NCI-H1092 (cell line): ENCODE results near the gene DHTKD1.
A peak's percentile ranks its signal among the peaks of the same experiment; 100 is the strongest.
"Not testable (repeated sequence)": the region's sequence is repeated elsewhere in the genome, so short reads cannot be mapped to it uniquely, and the experiment has no call there.

ENCODE experiments used
- DNase-seq: peaks from one replicate; lab custom pipeline; 2025; lab: John Stamatoyannopoulos, UW

Gene DHTKD1

GRCh38 chr10:12067336-12067735, 1.4 kb upstream of the DHTKD1 start:
- DNase-seq, result no peak

DNA sequence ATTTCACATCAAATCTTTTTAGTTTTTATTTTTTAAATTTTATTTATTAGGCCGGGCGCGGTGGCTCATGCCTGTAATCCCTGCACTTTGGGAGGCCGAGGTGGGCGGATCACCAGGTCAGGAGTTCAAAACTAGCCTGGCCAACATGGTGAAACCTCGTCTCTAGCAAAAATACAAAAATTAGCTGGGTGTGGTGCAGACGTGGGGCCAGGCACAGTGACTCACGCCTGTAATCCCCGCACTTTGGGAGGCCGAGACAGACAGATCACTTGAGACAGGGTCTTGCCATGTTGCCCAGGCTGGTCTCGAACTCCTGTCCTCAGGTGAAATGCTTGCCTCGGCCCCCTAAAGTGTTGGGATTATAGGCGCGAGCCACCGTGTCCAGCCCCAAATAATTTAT, 2.7 kb downstream of the DHTKD1 start:
- not testable (repeated sequence) for DNase-seq

DNA sequence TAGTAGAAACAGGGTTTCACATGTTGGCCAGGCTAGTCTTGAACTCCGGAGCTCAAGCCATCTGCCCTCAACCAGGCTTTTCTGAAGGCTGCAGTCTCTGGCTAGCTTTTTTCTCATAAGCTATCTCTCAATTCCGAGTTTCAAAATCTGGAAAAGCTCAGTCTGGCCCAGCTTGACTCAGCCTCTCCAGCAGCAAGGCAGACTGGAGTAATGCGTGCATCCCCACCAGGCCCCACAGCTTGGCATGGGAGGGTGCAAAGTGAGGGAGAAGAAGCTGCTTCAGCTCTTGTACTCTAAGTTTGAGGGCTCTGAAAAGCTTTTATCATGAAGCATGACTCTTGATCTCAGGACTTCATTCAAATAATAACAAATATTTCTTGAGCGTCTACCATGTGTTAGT, 4.8 kb downstream of the DHTKD1 start:
- no peak for DNase-seq

DNA sequence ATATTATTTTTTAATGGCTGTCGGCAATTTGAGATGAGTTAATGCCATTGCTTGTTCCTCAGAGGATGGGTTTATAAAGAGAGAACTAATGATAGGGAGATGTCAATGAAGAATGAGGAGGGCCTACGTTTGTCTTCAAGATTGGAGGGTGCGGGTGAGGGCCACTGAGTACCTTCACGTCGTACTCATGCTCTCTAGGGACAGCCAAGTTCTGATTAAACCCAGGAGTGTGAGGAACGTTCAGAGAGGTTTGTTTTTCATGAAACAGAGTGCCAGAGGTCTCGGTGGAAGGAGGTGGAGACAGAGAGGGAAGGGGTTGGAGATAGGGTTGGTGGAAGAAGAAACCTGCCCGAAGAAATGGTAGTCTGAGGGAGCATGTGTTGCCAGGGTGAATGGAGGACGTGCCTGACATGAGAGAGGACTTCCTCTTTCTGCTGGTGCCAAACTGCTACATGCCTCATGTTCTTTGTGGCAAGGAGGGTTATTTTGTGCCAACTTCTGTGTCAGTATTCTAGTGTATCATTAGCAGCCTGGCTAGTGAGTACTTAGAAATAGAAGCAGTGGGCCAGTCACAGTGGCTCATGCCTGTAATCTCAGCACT, 8.9 kb downstream of the DHTKD1 start:
- no peak for DNase-seq

GRCh38 chr10:12081470-12081869, 12.7 kb downstream of the DHTKD1 start:
- DNase-seq, result no peak

GRCh38 chr10:12081879-12082557, 13.3 kb downstream of the DHTKD1 start:
- DNase-seq, result no peak

DNA sequence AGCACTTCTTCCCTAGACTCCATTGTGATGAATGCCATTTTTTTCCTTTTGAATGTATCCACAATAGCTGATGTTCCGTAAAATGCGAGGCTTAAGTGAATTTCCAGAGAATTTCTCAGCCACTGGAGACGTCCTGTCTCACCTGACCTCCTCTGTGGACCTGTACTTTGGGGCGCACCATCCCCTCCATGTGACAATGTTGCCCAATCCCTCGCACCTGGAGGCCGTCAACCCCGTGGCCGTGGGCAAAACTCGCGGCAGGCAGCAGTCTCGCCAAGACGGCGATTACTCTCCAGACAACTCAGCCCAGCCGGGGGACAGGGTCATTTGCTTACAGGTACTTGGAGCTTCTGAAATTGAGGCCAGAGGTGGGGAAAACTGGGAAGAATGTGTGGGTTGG, 20.2 kb downstream of the DHTKD1 start:
- no peak for DNase-seq

DNA sequence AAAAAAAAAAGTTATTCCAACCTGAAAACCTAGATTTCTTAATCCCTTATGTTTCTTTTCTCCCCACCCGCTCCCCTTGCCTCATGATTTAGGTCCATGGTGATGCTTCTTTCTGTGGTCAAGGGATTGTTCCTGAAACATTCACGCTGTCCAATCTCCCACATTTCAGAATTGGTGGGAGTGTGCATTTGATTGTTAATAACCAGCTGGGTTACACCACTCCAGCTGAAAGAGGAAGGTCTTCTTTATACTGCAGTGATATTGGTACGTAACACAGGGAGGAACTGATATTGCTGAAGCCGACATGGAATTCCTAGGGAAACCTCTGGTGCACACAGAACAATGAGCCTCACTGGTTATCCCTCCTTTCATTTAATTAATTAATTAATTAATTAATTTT, 22.7 kb downstream of the DHTKD1 start:
- DNase-seq, result no peak

DNA sequence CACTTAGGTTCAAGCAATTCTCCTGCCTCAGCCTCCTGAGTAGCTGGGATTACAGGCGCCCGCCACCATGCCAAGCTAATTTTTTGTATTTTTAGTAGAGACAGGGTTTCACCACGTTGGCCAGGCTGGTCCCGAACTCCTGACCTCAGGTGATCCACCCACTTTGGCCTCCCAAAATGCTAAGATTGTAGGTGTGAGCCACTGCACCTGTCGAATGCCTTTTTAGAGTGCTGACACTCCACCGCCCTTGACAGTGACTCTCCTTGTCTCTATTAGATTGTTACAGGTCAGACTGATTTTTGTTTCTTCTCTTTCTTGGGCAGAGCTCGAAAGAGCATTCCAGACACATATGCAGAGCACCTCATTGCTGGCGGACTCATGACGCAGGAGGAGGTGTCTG, 28.6 kb downstream of the DHTKD1 start:
- DNase-seq, result not testable (repeated sequence)

DNA sequence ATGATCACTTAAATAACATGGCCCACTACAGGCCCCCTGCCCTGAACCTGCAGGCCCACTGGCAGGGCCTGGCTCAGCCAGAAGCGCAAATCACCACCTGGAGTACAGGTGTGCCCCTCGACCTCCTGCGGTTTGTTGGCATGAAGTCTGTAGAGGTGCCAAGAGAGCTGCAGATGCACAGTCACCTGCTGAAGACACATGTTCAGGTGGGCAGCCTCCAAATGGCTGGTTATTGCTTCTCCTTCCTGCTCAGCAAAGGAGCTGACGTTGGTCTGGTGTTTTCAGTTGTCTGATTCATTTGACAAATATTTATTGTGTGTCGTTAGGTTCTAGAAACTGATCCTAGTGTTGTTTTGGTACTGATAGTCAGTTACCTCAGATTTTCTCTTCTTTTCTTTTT, 29.0 kb downstream of the DHTKD1 start:
- no peak for DNase-seq

GRCh38 chr10:12098966-12099365, 30.2 kb downstream of the DHTKD1 start:
- no peak for DNase-seq

GRCh38 chr10:12103802-12104201, 35.0 kb downstream of the DHTKD1 start:
- DNase-seq, result no peak

DNA sequence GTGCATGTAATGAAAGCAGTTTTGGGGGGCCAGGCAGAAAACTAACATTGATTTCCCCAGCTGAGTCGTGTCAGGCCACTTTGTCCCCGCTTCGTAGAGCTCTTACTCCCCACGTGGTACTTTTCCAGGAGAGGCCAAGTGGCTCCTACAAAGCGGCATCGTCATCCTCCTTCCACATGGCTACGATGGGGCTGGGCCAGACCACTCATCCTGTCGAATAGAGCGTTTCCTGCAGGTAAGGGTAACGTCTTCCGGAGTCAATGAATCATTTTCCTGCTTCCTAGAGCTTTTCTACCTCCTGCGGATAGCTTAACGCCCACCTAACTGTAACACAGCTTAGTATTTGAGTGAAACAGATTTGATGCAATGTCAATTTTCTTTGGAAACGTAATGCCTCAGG, 39.0 kb downstream of the DHTKD1 start:
- DNase-seq, result no peak

- no peak for DNase-seq
Measured at GRCh38 chr10:12109286-12109685, 40.5 kb downstream of the DHTKD1 start.

DNA sequence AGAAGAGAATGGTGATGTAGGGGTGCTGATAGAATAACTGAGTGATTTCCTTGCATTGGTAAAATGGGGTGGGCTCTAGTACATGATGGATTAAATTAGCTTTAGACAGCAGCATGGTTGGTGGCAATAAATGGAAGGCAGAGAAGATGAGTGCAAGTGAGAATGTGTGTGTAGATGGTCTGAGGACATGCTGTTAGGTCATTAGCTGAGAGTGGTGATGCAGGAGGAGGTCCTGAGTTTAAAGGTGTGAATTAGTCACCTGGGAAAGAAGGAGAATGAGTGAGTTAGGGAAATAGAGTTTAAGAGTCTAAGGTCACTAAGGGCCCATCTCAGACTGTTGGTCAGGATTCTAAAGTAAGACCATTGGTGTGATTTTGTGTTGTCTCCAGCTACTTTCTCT, 42.8 kb downstream of the DHTKD1 start:
- no peak for DNase-seq

- no peak for DNase-seq
Measured at GRCh38 chr10:12113627-12114026, 44.9 kb downstream of the DHTKD1 start.

DNA sequence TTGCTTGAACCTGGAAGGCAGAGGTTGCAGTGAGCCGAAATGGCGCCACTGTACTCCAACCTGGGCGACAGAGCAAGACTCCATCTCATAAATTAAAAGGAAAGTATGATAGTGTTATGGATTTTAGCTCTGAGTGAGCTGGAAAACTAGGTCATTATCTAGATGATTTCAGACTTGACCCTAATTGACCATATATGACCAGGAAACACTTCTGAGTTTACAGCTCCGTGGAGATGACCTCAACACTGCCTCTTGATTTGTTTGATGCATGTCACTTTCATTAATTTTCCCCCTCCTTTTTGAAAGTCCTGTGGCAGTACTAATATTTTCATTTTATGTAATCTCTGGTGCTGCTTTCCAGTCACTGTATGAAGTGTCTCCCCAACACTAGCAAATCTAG, 52.9 kb downstream of the DHTKD1 start:
- no peak for DNase-seq

DNA sequence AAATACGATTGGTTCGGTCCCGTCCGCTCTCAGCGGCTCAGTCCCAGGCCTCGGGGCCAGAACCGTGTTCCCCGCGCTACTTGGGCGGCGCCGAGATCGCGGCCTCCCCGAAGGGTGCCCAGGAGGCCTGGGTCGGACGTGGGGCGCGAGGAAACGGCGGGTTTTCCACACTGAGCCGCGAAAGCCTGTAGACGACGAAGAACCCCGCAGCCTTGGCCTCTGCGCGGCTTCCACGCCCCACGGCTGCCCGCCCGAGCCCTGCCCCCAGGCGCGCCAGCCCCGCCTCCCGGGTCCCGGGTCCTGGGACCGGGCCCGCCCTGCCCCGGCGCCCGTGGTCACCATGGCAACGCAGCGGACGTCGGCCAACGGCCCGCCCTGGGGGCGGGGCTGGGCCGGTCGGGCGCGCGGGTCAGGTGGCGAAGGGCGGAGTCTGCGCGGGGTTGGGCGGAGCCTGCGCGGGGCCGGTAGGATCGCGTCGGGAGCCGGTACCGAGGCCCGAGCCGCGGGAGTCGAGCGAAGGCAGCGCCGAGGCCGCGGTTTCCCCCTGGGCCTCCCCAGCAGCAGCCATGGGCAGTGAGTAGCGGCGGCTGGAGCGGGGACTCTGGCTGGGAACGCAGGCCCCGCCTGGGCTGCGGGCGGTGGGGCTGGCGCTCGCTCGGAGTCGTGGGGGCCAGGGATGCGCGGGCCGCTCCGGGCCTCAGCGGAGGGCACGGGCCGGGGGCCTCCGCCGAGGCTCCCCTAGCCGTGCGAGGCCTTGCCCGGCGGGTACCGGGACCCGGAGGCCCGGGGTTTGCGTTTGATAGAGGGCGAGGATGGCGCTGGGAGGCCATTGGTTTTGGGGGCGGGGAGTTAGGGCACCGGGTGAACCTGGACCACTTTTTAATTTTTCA, 60.7 kb downstream of the DHTKD1 start, which contains the start of gene SEC61A2:
Gene SEC61A2 (plus strand): TSS at position 456 of the 890 bp plus-strand sequence. CDS start 111 bp downstream, at position 567.
- peak; percentile 50 for DNase-seq

DNA sequence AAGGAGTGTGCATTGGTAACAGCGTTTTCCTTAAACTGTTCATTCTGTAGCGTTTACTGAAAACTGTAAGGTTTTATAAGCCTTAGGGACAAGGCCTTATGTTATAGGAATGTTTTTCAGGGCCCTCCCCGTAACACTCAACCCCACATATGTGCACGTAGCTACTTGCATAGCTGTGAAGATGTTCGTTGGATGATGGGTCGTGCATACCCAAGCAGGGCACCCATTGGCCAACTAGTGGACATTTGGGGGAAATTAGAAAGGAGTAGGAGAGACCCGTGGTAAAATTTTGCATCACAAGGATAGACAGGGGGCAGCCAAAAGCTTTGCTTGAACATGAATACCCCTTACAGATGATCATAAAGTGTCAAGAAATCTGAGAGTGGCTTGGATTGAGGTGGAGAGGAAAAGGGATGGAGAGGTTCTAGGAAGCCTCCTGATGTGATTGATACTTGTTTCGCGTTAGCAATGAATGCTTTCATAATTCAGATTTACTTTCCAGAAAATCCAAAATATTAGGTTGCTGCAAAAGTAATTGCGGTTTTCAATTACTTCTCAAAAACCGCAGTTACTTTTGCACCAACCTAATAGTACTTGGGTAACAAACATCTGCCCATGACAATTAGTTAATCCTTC, 61.6 kb downstream of the DHTKD1 start:
- DNase-seq, result peak; percentile 37

GRCh38 chr10:12135631-12136030, 66.9 kb downstream of the DHTKD1 start:
- no peak for DNase-seq

GRCh38 chr10:12140038-12140437, 71.3 kb downstream of the DHTKD1 start:
- no peak for DNase-seq

- no peak for DNase-seq
Measured at GRCh38 chr10:12144538-12144937, 75.8 kb downstream of the DHTKD1 start.
